CD4-positive, alpha-beta memory T cell (primary cell): ENCODE measurements around the gene SMIM45.

Experiments
- CTCF ChIA-PET: fragments of 350-600 bp; sonication (Branson Sonifier 250); formaldehyde crosslinking; loops from one replicate; lab custom pipeline; 2021; ENCODE audit warnings: inconsistent platforms; ENCODE audit not compliant: partially characterized antibody; lab: Charles Lee
- POLR2A ChIA-PET: fragments of 350-600 bp; sonication (Branson Sonifier 250); formaldehyde crosslinking; loops from one replicate; lab custom pipeline; 2021; ENCODE audit not compliant: partially characterized antibody; lab: Charles Lee
- DNase-seq, 5 donors: peaks; one replicate each; pipeline versions ENCODE4 v3.0.0 to v3.0.0-alpha.2; 2020 to 2022; ENCODE audit warnings: mixed read lengths in 1 of 5
- H3K27ac ChIP-seq: one replicate; pipeline ENCODE4 v1.7.0; 2013; ENCODE audit warnings: low read depth, low read length
- H3K27me3 ChIP-seq: 2 replicates; pipeline ENCODE4 v1.7.0; 2013; ENCODE audit warnings: mild to moderate bottlenecking, low read length, moderate library complexity; ENCODE audit not compliant: insufficient read depth
- H3K36me3 ChIP-seq: 2 replicates; pipeline ENCODE4 v1.7.0; 2013; ENCODE audit warnings: mild to moderate bottlenecking, low read length, moderate library complexity; ENCODE audit not compliant: insufficient read depth
- H3K4me1 ChIP-seq: 2 replicates; pipeline ENCODE4 v1.7.0; 2013; ENCODE audit warnings: mild to moderate bottlenecking, low read length, moderate library complexity; ENCODE audit not compliant: insufficient read depth
- H3K4me3 ChIP-seq, 2 donors: one replicate each; pipeline ENCODE4 v1.7.0; 2013; ENCODE audit warnings: low read length in 2 of 2, mild to moderate bottlenecking in 1 of 2
- H3K9me3 ChIP-seq, 2 donors: one replicate each; pipeline ENCODE4 v1.7.0; 2013; ENCODE audit warnings: low read length in 2 of 2, control low read depth in 1 of 2; ENCODE audit not compliant: control insufficient read depth in 1 of 2
- H3K27ac Mint-ChIP-seq, 7 donors: one replicate each; pipeline ENCODE4 v1.8.0; 2020 to 2021; ENCODE audit warnings: mixed read lengths in 7 of 7, mild to moderate bottlenecking in 6 of 7, inconsistent platforms in 3 of 7, moderate library complexity in 3 of 7
- H3K27me3 Mint-ChIP-seq, 2 donors: one replicate each; pipeline ENCODE4 v1.8.0; 2020 to 2021; ENCODE audit warnings: mixed read lengths in 2 of 2
- H3K36me3 Mint-ChIP-seq, 2 donors: one replicate each; pipeline ENCODE4 v1.8.0; 2020 to 2021; ENCODE audit warnings: mixed read lengths in 2 of 2, inconsistent platforms in 1 of 2, mild to moderate bottlenecking in 1 of 2
- H3K4me1 Mint-ChIP-seq, 4 donors: one replicate each; pipeline ENCODE4 v1.8.0; 2020 to 2021; ENCODE audit warnings: mixed read lengths in 4 of 4, mild to moderate bottlenecking in 1 of 4
- H3K4me3 Mint-ChIP-seq, 8 donors: one replicate each; pipeline ENCODE4 v1.8.0; 2020 to 2021; ENCODE audit warnings: mixed read lengths in 8 of 8, mild to moderate bottlenecking in 7 of 8, moderate library complexity in 6 of 8, inconsistent platforms in 3 of 8
- H3K9me3 Mint-ChIP-seq, 8 donors: one replicate each; pipeline ENCODE4 v1.8.0; 2020 to 2021; ENCODE audit warnings: mixed read lengths in 8 of 8, mild to moderate bottlenecking in 5 of 8, inconsistent platforms in 3 of 8, moderate library complexity in 1 of 8
- intact Hi-C: fragments of 100-400 bp; cut with micrococcal nuclease; formaldehyde crosslinking; loops from one replicate; pipeline ENCODE4 v1.15.1; 2023

The SMIM45 gene

GRCh38 chr22:41935015-41935351, 17.0 kb upstream of the SMIM45 start:
- H3K36me3 Mint-ChIP-seq, result peaks cover 0 to 2% of the 10 kb centered on the region in 2 donors
- ChIA-PET CTCF (interaction anchor here (0.8 to 8.0 kb wide), 3 partner anchors 9 to 238 kb away, joined by 3 to 115 read pairs (median 6); partner anchors contain the start of gene TNFRSF13C), POLR2A (interaction anchor here (1.1 to 1.7 kb wide), 3 partner anchors 9 to 154 kb away, joined by 4 to 8 read pairs (median 5); partner anchors contain the start of genes SREBF2 and TNFRSF13C)
- H3K4me1 Mint-ChIP-seq, result peaks cover 18 to 29% (median 23%) of the 10 kb centered on the region in 4 donors
- peaks cover 0 to 7% (median 0%) of the 10 kb centered on the region in 8 donors for H3K9me3 Mint-ChIP-seq
- peak overlapping the region in 1 of 7 donors; percentile 53 for H3K27ac Mint-ChIP-seq
- no peak for DNase-seq
- no peaks in the 10 kb centered on the region for H3K27me3 Mint-ChIP-seq
- no peaks in the 10 kb centered on the region for H3K36me3 ChIP-seq
- no peak overlapping the region for H3K4me3 Mint-ChIP-seq
- H3K27me3 ChIP-seq, result no peaks in the 10 kb centered on the region
- H3K27ac ChIP-seq, result no peak overlapping the region
- no peaks in the 10 kb centered on the region for H3K9me3 ChIP-seq
- intact Hi-C loops, result no loop called here
- H3K4me1 ChIP-seq, result peaks cover 21% of the 10 kb centered on the region
- H3K4me3 ChIP-seq, result no peak overlapping the region

DNA sequence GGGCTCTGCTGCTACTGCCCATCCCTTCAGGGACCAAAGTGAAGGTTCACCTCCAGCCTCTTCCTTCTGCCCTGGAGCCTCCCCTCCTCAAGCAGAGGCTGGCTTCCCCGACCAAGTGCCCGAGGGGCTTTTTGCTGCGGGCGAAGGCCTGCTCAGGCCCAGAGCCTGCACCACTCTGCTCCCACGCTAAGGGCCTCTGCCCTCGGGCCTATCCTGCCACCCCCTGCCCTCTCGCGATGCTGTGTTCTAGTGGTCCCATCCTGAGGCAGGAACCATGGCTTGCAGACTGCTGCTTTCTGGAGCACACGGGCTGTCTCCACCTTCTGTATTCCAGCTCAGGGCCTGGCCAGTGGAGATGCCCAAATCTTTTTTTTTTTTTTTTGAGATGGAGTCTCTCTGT, 16.4 kb upstream of the SMIM45 start:
- POLR2A ChIA-PET, result interaction anchor here (1.5 to 6.4 kb wide), 3 partner anchors 9 to 16 kb away, joined by 5 to 223 read pairs (median 8); partner anchors contain the start of gene TNFRSF13C
- H3K4me1 ChIP-seq, result peaks cover 23% of the 10 kb centered on the region
- peak overlapping the region in 2 of 7 donors; percentile 27 to 56 for H3K27ac Mint-ChIP-seq

DNA sequence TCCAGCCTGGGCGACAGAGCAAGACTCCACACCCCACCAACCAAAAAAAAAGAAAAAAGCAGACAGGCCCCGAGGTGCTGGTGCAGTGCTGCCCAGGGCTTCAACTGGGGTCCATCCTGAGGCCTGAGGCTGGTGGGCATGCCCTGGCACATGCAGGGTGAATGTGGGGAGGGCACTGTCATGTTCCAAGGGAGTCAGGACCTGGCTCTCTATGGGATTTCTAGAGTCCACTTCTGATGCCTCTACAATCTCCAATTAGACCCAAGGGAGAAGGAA, 15.1 kb upstream of the SMIM45 start:
- peak overlapping the region in 3 of 7 donors; percentile 15 to 98 (median 72) for H3K27ac Mint-ChIP-seq
- ChIA-PET POLR2A (interaction anchor here (1.0 to 6.4 kb wide), 4 partner anchors 11 to 136 kb away, joined by 4 to 223 read pairs (median 6); partner anchors contain the start of genes CCDC134, SREBF2 and TNFRSF13C), CTCF (interaction anchor here (1.1 to 8.0 kb wide), 2 partner anchors 11 to 240 kb away, joined by 5 to 115 read pairs; partner anchors contain the start of gene TNFRSF13C)
- no peaks in the 10 kb centered on the region for H3K27me3 ChIP-seq
- no peaks in the 10 kb centered on the region for H3K36me3 ChIP-seq
- intact Hi-C loops, result no loop called here
- peak overlapping the region in 1 of 8 donors; percentile 25 for H3K4me3 Mint-ChIP-seq
- no peak for DNase-seq
- no peak overlapping the region for H3K27ac ChIP-seq
- peaks cover 31 to 47% (median 37%) of the 10 kb centered on the region in 4 donors for H3K4me1 Mint-ChIP-seq
- peaks cover 0 to 9% (median 0%) of the 10 kb centered on the region in 8 donors for H3K9me3 Mint-ChIP-seq
- no peaks in the 10 kb centered on the region for H3K27me3 Mint-ChIP-seq
- peaks cover 0 to 7% of the 10 kb centered on the region in 2 donors for H3K36me3 Mint-ChIP-seq
- H3K9me3 ChIP-seq, result no peaks in the 10 kb centered on the region
- no peak overlapping the region for H3K4me3 ChIP-seq
- H3K4me1 ChIP-seq, result peaks cover 34% of the 10 kb centered on the region

More for the DNA sequence above, 16.4 kb upstream of the SMIM45 start:
- intact Hi-C loops, result no loop called here
- Mint-ChIP-seq H3K27me3 (no peaks in the 10 kb centered on the region), H3K4me3 (no peak overlapping the region), H3K4me1 (peaks cover 20 to 34% (median 27%) of the 10 kb centered on the region in 4 donors), H3K36me3 (peaks cover 0 to 5% of the 10 kb centered on the region in 2 donors), H3K9me3 (peaks cover 0 to 9% (median 0%) of the 10 kb centered on the region in 8 donors)
- no peak overlapping the region for H3K27ac ChIP-seq
- no peak overlapping the region for H3K4me3 ChIP-seq
- H3K36me3 ChIP-seq, result no peaks in the 10 kb centered on the region
- H3K27me3 ChIP-seq, result no peaks in the 10 kb centered on the region
- CTCF ChIA-PET, result interaction anchor here (1.9 to 8.0 kb wide), 2 partner anchors 10 to 238 kb away, joined by 6 to 115 read pairs; partner anchors contain the start of gene TNFRSF13C
- no peaks in the 10 kb centered on the region for H3K9me3 ChIP-seq
- no peak for DNase-seq

DNA sequence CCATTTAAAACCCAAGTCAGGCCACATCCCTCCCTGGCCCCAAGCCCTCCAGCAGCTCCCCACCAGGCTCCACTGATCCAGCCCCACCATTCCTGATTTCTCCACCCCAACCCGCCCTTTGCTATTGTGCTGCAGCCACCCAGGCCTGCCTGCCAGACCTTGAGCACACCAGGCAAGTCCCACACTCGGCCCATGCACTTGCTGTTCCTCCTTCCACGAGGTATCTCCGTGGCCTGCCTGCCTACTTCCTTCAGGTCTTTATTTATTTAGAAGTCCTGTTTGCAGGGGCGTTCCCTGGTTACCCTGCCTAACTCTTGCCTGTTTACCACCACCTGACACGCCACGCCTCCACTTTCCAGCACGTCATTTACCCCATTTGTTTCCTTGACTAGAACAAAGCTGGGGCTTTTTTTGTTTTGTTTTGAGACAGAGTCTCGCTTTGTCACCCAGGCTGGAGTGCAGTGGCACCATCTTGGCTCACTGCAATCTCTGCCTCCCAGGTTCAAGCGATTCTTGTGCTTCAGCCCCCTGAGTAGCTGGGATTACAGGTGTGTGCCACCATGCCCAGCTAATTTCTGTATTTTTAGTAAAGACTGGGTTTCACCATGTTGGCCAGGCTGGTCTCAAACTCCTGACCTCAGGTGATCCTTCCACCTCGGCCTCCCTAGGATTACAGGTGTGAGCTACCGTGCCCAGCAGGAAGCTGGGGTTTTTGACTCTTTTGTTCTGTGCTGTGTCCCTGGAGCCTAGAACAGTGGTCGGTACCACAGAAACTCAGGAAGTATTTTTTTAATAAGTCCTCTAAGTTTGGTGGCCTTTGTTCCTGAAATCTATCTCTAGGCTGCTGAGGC, 11.7 kb upstream of the SMIM45 start:
- POLR2A ChIA-PET, result interaction anchor here (0.7 to 6.4 kb wide), 54 partner anchors 10 to 989 kb away, joined by 3 to 223 read pairs (median 5); partner anchors contain the start of genes ACO2, CCDC134, DESI1 and MEI1
- H3K9me3 ChIP-seq, result no peaks in the 10 kb centered on the region
- Mint-ChIP-seq H3K4me1 (peaks cover 31 to 55% (median 40%) of the 10 kb centered on the region in 4 donors), H3K9me3 (peaks cover 0 to 9% (median 0%) of the 10 kb centered on the region in 8 donors), H3K36me3 (peaks cover 0 to 7% of the 10 kb centered on the region in 2 donors), H3K4me3 (peak overlapping the region; percentile 78 to 98 (median 92)), H3K27me3 (no peaks in the 10 kb centered on the region), H3K27ac (peak overlapping the region; percentile 98 to 100 (median 100))
- H3K27me3 ChIP-seq, result no peaks in the 10 kb centered on the region
- peak overlapping the region in 1 of 2 donors; percentile 41 for H3K4me3 ChIP-seq
- peak overlapping the region; percentile 95 for H3K27ac ChIP-seq
- H3K4me1 ChIP-seq, result peaks cover 34% of the 10 kb centered on the region
- CTCF ChIA-PET, result interaction anchor here (0.5 to 8.0 kb wide), 42 partner anchors 8 to 505 kb away, joined by 3 to 143 read pairs (median 5); partner anchors contain the start of genes CCDC134, MEI1, PMM1 and SNU13
- intact Hi-C loops, result loop anchor here (1.0 to 5.0 kb wide), 6 partner anchors 14 to 473 kb away; partner anchors contain the start of genes ACO2, DESI1, PHF5A and SNU13
- H3K36me3 ChIP-seq, result no peaks in the 10 kb centered on the region
- peak; percentile 96 to 100 (median 99) for DNase-seq

DNA sequence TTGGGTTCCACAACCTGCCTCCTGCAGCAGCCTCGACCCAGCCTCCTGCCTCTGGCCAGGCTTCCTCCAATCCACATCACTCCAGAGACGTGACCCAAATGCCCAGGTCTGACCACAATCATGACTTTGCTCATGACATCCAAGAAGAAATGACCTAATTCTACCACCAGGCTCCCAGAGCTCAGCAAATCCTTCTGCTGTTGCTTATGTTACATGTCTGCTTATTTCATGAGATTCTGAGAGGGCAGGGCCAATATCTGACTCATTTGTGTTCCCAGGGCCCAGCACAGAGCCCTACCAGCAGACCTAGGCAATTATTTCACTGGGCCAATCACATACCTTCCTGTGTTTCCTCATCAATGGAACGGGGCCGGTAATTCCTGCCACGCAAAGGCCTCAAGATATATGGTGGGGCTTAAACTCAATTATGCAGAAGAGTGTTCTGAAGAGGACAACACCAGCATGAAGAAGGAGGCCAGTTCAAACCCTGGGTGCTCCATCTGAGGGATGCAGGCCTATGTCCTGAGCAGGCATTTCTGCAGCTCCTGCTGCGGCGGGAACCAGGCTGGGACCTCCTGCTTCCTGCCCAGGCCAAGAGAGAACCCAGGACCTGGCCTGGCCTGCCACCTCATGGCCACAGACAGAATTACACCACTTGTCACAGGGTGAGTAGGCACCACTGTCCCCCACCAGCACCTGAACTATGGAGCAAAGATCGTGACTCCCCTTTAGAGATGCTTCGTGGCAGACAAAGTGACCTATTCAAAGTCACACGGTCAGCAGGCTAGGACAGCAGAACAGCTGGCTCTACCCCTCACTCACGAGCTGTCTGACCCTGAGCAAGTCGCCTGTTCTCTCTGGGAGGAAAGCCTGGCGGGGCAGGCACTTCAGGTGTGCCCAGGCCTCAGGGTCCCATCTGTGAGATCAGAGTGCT, 10.9 kb upstream of the SMIM45 start:
- POLR2A ChIA-PET, result interaction anchor here (0.7 to 6.4 kb wide), 50 partner anchors 9 to 989 kb away, joined by 3 to 223 read pairs (median 5); partner anchors contain the start of genes ACO2, CCDC134, DESI1 and MEI1
- DNase-seq, result peak; percentile 86 to 90 (median 89)
- no peaks in the 10 kb centered on the region for H3K9me3 ChIP-seq
- intact Hi-C loops, result loop anchor here (1.0 to 5.0 kb wide), 12 partner anchors 15 to 474 kb away; partner anchors contain the start of genes ACO2, CCDC134, DESI1 and PHF5A
- Mint-ChIP-seq H3K4me3 (peak overlapping the region; percentile 66 to 98 (median 92)), H3K4me1 (peaks cover 36 to 61% (median 44%) of the 10 kb centered on the region in 4 donors), H3K27ac (peak overlapping the region; percentile 98 to 100 (median 100)), H3K9me3 (peaks cover 0 to 9% (median 0%) of the 10 kb centered on the region in 8 donors), H3K27me3 (no peaks in the 10 kb centered on the region), H3K36me3 (peaks cover 0 to 7% of the 10 kb centered on the region in 2 donors)
- H3K4me1 ChIP-seq, result peaks cover 40% of the 10 kb centered on the region
- peak overlapping the region in 1 of 2 donors; percentile 41 for H3K4me3 ChIP-seq
- no peaks in the 10 kb centered on the region for H3K27me3 ChIP-seq
- H3K27ac ChIP-seq, result peak overlapping the region; percentile 95
- CTCF ChIA-PET, result interaction anchor here (0.5 to 8.0 kb wide), 46 partner anchors 9 to 504 kb away, joined by 3 to 143 read pairs (median 4); partner anchors contain the start of genes CCDC134, MEI1, NDUFA6 and PMM1
- no peaks in the 10 kb centered on the region for H3K36me3 ChIP-seq

DNA sequence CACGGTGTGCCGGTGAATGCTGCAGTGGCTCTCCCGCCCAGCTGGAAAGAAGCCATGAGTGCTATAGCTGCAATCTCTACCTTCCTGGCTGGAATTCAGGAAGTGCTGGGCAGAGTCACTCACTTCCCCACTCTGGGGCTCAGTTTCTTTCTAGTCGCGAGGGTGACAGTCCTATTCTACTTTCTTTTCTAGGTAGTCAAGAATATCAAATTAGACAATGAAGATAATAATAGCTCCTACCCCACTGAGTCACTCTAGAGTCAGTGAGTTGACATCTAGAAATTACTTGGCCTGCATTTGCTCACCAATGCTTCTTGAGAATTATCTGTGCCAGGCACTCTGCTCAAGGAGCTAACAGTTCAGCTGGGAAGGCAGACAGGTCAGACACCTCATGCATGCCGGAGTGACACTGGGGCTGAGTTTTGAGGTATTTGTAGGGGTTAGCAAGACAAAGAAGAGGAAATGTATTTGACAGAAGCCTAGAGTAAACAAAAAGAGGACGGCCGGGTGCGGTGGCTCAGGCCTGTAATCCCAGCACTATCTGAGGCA, 8.2 kb upstream of the SMIM45 start:
- intact Hi-C loops, result loop anchor here (5.0 kb wide), 1 partner anchor 476 kb away; the partner anchor contains the start of genes ACO2 and PHF5A
- no peaks in the 10 kb centered on the region for H3K27me3 ChIP-seq
- ChIA-PET POLR2A (interaction anchor here (1.0 to 1.2 kb wide), 4 partner anchors 42 to 255 kb away, joined by 3 to 6 read pairs (median 4); partner anchors contain the start of genes SNU13 and SREBF2), CTCF (interaction anchor here (0.7 to 6.8 kb wide), 8 partner anchors 18 to 246 kb away, joined by 3 to 143 read pairs (median 8); partner anchors contain the start of genes MEI1 and TNFRSF13C)
- H3K9me3 ChIP-seq, result no peaks in the 10 kb centered on the region
- no peaks in the 10 kb centered on the region for H3K27me3 Mint-ChIP-seq
- no peak for DNase-seq
- peaks cover 37% of the 10 kb centered on the region for H3K4me1 ChIP-seq
- no peak overlapping the region for H3K27ac ChIP-seq
- peak overlapping the region in 3 of 8 donors; percentile 10 to 79 (median 45) for H3K4me3 Mint-ChIP-seq
- H3K27ac Mint-ChIP-seq, result peak overlapping the region in 5 of 7 donors; percentile 36 to 81 (median 57)
- peaks cover 0 to 9% of the 10 kb centered on the region in 2 donors for H3K36me3 Mint-ChIP-seq
- no peaks in the 10 kb centered on the region for H3K36me3 ChIP-seq
- peaks cover 0 to 9% (median 0%) of the 10 kb centered on the region in 8 donors for H3K9me3 Mint-ChIP-seq
- no peak overlapping the region for H3K4me3 ChIP-seq
- peaks cover 27 to 60% (median 40%) of the 10 kb centered on the region in 4 donors for H3K4me1 Mint-ChIP-seq
